ENCODE data around the gene ATP8A2.
"Not testable (repeated sequence)": the region's sequence is repeated elsewhere in the genome, so short reads cannot be mapped to it uniquely, and the experiment has no call there.

Gene ATP8A2

DNA sequence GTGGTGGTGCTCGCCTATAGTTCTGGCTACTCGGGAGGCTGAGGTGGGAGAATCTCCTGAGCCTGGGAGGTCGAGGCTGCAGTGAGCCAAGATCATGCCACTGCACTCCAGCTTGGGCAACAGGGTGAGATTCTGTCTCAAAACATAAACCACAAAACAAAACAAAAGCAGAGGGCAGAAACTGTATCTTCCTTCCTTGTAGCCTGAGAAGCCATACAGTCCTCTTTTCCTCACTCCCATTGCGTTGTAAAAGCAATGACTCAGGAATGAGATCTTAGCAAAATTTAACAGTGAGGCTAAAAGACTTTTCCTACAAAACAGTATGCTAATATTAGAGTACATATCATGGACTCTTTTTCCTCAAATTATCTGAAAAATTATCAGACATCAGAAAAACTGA lies 549.2 kb downstream of the ATP8A2 start:
- no peak for DNase-seq (ENCODE audit: low read depth in 2 of 2)

DNA sequence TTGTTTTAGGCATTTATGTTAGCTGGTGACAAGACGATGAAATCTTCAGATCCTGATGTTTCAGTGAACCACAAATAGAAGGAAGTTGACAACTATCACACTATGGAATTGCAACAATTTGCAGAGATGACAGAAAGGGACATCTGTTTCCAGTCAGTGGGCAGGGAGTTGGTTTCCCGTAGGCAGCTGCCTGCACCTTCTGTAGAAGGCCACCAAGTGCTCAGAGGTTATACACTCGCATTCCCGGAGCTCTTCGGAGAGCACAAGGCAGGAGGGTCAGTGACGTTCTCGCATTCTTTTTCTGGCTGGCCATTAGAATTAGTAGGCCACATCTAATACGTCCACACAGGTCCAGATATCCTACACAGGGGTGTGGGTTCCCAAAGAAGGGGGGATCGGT lies 550.6 kb downstream of the ATP8A2 start:
- DNase-seq (ENCODE audit: low read depth in 2 of 2), result no peak

GRCh38 chr13:25923217-25924085 lies 551.7 kb downstream of the ATP8A2 start:
- DNase-seq (ENCODE audit: low read depth in 2 of 2), result no peak

DNA sequence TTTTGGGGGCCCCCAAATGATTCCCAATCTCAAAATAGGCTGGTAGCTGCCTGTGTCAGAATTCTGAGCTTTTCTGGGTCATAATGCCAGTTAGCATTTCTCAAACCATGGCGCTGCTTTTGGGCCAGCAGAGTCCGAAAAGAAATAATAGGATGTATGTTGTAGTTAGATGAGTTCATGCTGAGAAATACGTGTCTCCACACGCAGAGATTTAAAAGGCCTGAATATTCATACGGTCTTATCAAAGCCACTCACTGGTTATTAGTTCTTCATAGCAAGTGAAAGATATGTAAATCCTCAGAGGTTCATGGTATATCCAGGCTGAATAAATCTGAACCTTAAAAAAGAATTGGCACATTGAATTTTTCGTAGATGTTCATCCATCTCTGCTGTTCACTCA lies 555.6 kb downstream of the ATP8A2 start:
- no peak for DNase-seq (ENCODE audit: low read depth in 2 of 2)

- DNase-seq (ENCODE audit: low read depth in 2 of 2), result no peak
These were observed 556.2 kb downstream of the ATP8A2 start for GRCh38 chr13:25927932-25928331.

- DNase-seq (ENCODE audit: low read depth in 2 of 2), result no peak
These were observed 557.2 kb downstream of the ATP8A2 start for GRCh38 chr13:25928941-25929505.

GRCh38 chr13:25929816-25930215 lies 558.0 kb downstream of the ATP8A2 start:
- no peak for DNase-seq (ENCODE audit: low read depth in 2 of 2)

GRCh38 chr13:25930653-25931052 lies 558.9 kb downstream of the ATP8A2 start:
- no peak for DNase-seq (ENCODE audit: low read depth in 2 of 2)

DNA sequence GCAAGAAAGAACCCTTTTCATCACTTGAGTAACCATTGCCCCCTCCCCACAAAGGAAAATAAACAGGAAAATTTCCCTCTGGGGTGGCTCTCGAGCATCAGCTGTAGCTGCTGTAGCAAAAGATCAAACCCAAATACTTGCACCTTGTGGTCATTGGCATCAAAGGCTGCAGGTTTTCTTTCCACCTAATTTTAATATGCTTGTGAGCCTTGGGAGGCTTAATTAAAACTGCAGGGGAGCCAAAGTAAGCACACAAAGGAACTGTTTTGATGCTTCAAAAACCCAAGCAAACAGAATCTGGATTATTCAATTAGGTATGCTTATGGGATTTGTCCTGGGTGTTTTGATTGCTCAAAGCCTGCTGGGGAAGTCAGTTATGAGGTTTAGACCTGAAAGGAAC lies 560.6 kb downstream of the ATP8A2 start:
- no peak for DNase-seq (ENCODE audit: low read depth in 2 of 2)

DNA sequence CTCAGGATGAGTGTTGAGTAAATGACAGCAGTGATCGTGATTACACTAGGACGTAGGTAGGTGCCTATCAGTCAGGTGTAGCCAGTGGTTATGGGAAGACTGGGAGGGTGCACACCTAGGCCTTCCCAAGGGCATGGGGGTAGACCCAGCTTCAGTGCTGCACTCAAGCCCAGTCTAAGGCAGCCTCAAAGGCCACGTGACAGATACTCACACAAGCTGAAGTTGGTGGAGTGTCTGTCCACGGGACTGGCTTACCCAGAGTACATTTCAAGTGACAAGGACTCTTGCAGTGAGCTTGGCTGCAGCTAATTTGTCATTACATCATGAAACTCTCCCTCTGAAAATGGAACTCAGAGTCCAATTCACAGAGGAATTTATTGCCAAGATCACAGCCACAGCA lies 561.7 kb downstream of the ATP8A2 start:
- DNase-seq (ENCODE audit: low read depth in 2 of 2), result no peak

DNA sequence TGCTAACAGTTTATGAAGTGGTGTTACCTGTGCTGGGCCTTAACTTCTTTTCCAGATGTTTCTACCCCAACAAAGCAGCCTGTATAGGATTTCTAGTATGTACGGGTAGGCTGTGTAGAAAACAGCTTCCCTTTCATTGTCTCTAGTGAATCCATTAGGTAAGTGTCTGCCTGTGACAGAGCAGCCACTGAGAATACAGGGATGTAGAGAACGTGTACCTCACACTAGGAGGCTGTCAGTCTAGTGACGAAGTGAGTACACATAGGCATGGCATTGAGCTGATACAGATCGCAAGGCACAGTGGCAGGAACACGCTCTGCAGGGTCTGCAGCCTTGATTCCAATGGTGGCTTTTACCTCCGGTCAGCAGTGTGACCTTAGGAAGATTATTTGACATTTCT lies 562.4 kb downstream of the ATP8A2 start:
- no peak for DNase-seq (ENCODE audit: low read depth in 2 of 2)

GRCh38 chr13:25939961-25940687 lies 568.4 kb downstream of the ATP8A2 start:
- no peak for DNase-seq (ENCODE audit: low read depth in 2 of 2)

DNA sequence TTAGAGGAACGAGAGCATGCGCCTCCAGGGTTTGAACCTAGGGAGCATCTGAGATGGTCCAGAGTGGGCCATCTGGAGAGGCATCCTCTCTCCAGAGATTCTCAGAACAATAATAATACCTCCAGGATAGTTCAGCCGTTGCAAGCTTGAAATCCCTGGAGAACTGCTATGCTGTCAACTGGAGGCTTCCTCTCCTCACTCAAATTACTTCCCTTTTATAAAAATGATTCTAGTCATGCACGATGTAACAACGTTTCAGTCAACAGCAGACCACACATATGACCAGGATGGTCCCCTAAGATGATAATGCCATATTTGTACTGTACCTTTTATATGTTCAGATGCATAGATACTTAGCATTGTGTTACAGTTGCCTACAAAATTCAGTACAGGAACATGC lies 571.3 kb downstream of the ATP8A2 start:
- DNase-seq (ENCODE audit: low read depth in 2 of 2), result no peak

DNA sequence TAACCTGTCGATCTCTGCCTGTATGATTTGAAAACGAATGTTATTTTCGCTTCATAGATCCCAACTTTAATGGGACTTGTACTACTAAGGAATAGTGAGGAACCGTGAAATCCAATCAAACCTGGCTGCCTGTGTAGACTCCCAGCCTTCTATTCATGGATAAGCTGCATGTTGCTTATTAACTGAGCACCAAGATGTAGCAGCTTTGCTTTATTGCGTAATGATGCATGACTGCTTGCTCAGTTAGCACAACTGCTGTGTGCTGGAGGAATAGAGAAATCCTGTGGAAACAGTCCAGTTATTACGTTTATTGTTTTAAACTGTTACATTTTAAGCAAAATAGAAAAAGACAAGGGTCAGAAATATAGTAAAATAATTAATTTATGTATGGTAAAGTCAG lies 571.9 kb downstream of the ATP8A2 start:
- DNase-seq (ENCODE audit: low read depth in 2 of 2), result no peak

GRCh38 chr13:25945596-25945995 lies 573.8 kb downstream of the ATP8A2 start:
- DNase-seq (ENCODE audit: low read depth in 2 of 2), result no peak

- no peak for DNase-seq (ENCODE audit: low read depth in 2 of 2)
These were observed 574.5 kb downstream of the ATP8A2 start for GRCh38 chr13:25946321-25946720.

GRCh38 chr13:25948910-25949309 lies 577.1 kb downstream of the ATP8A2 start:
- no peak for DNase-seq (ENCODE audit: low read depth in 2 of 2)

DNA sequence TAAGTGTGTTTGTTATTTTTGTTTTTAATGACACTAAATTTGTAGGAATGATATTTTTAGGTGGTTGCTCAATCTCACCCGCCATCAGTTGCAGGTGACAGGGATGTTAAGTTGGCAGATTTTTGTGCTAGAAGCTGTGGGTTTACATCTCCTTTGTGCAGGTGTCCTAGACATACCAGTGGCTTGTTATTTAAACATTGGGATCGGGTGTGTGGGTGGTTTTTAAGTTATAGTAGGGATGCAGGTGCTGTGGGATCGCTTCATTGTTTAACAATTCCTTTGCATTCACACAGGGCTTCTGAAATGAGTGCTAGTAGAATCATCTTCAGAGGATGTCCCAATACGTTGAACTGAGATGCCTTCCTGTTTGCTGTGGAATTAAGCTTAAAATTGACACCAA lies 580.1 kb downstream of the ATP8A2 start:
- DNase-seq (ENCODE audit: low read depth in 2 of 2), result no peak

DNA sequence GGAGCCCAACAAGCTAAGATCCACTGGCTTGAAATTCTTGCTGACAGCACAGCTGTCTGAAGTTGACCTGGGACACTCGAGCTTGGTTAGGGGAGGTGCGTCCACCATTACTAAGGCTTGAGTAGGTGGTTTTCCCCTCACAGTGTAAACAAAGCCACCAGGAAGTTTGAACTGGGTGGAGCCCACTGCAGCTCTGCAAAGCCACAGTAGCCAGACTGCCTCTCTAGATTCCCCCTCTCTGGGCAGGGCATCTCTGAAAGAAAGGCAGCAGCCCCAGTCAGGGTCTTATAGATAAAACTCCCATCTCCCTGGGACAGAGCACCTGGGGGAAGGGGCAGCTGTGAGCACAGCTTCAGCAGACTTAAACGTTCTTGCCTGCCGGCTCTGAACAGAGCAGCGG lies 582.3 kb downstream of the ATP8A2 start:
- not testable (repeated sequence) for DNase-seq (ENCODE audit: low read depth in 2 of 2)

- DNase-seq (ENCODE audit: low read depth in 2 of 2), result not testable (repeated sequence)
These were observed 583.2 kb downstream of the ATP8A2 start for GRCh38 chr13:25954943-25955342.

- DNase-seq (ENCODE audit: low read depth in 2 of 2), result no peak
These were observed 587.2 kb downstream of the ATP8A2 start for GRCh38 chr13:25958986-25959385.

- no peak for DNase-seq (ENCODE audit: low read depth in 2 of 2)
These were observed 589.5 kb downstream of the ATP8A2 start for GRCh38 chr13:25961294-25961693.

DNA sequence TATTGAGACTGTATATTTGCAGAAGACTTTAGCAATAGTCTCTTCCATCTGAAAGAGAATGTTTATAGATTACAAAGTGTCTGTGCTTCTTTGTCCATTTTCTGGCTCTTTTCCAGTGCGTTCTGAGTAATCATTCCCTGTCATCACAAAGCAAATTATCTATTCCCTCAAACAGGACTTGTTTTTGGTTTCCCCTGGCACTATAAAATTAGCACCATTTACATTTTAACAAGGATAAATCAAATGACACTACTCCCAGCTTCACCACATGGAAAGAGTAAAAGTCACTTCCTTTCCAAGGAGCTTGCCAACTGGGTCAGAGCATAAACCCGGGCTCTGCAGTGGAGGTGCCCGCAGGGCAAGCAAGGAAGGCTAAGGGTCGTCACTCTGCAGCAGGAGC lies 591.9 kb downstream of the ATP8A2 start:
- DNase-seq (ENCODE audit: low read depth in 2 of 2), result no peak
